ENCODE data around the gene ZFAND2A. TPM values are rescaled to one million over a fixed set of nuclear protein-coding genes. Genes with fewer than 3 reads are reported as not detected.

ZFAND2A gene
- total RNA-seq, 1 donor: 13.0 TPM

GRCh38 chr7:1114088-1114487, 45.9 kb downstream of the ZFAND2A start:
- Histone ChIP-seq H4K20me1 (ENCODE audit: insufficient read depth, low read length) (peaks cover 3% of the 10 kb centered on the region), H3K36me3 (ENCODE audit: insufficient read depth, low read length) (peaks cover 3% of the 10 kb centered on the region), H3K79me2 (ENCODE audit: insufficient read depth, low read length) (peaks cover 5% of the 10 kb centered on the region), H3K27ac (ENCODE audit: low read depth, low read length) (no peak overlapping the region), H3K27me3 (ENCODE audit: insufficient read depth, low read length) (no peaks in the 10 kb centered on the region), H3K4me3 (ENCODE audit: insufficient read depth, low read length) (no peak overlapping the region), H2AFZ (ENCODE audit: low read length) (no peak overlapping the region), H3K4me1 (ENCODE audit: insufficient read depth, low read length) (peaks cover 12% of the 10 kb centered on the region), H3K4me2 (ENCODE audit: insufficient read depth, low read length) (no peak overlapping the region), H3K9me3 (ENCODE audit: low read depth, low read length) (no peaks in the 10 kb centered on the region)
- TF ChIP-seq CTCF (IDR thresholded peaks at IDR 0.05; ENCODE audit: extremely low read depth, low read depth, low read length): no peak
- DNase-seq (ENCODE audit: insufficient read length, low spot score, missing footprints): no peak

- no peaks in the 10 kb centered on the region for H3K9me3 ChIP-seq (ENCODE audit: low read depth, low read length)
- peaks cover 5% of the 10 kb centered on the region for H3K79me2 ChIP-seq (ENCODE audit: insufficient read depth, low read length)
- H2AFZ ChIP-seq (ENCODE audit: low read length): no peak overlapping the region
- DNase-seq (ENCODE audit: insufficient read length, low spot score, missing footprints): no peak
- H3K27ac ChIP-seq (ENCODE audit: low read depth, low read length): no peak overlapping the region
- H3K4me1 ChIP-seq (ENCODE audit: insufficient read depth, low read length): peaks cover 12% of the 10 kb centered on the region
- H3K27me3 ChIP-seq (ENCODE audit: insufficient read depth, low read length): no peaks in the 10 kb centered on the region
- H4K20me1 ChIP-seq (ENCODE audit: insufficient read depth, low read length): peaks cover 3% of the 10 kb centered on the region
- no peak overlapping the region for H3K4me2 ChIP-seq (ENCODE audit: insufficient read depth, low read length)
- H3K4me3 ChIP-seq (ENCODE audit: insufficient read depth, low read length): no peak overlapping the region
- no peak for TF ChIP-seq CTCF (IDR thresholded peaks at IDR 0.05; ENCODE audit: extremely low read depth, low read depth, low read length)
- H3K36me3 ChIP-seq (ENCODE audit: insufficient read depth, low read length): peaks cover 3% of the 10 kb centered on the region
Measured at GRCh38 chr7:1113548-1113885, 46.5 kb downstream of the ZFAND2A start.

GRCh38 chr7:1112625-1113547, 47.1 kb downstream of the ZFAND2A start:
- Histone ChIP-seq H3K9me3 (ENCODE audit: low read depth, low read length) (no peaks in the 10 kb centered on the region), H3K27me3 (ENCODE audit: insufficient read depth, low read length) (no peaks in the 10 kb centered on the region), H3K79me2 (ENCODE audit: insufficient read depth, low read length) (peaks cover 3% of the 10 kb centered on the region), H3K27ac (ENCODE audit: low read depth, low read length) (peak overlapping the region; percentile 62), H3K4me2 (ENCODE audit: insufficient read depth, low read length) (peak overlapping the region; percentile 66), H2AFZ (ENCODE audit: low read length) (no peak overlapping the region), H3K4me1 (ENCODE audit: insufficient read depth, low read length) (peaks cover 12% of the 10 kb centered on the region), H4K20me1 (ENCODE audit: insufficient read depth, low read length) (peaks cover 3% of the 10 kb centered on the region), H3K4me3 (ENCODE audit: insufficient read depth, low read length) (no peak overlapping the region), H3K36me3 (ENCODE audit: insufficient read depth, low read length) (peaks cover 3% of the 10 kb centered on the region)
- TF ChIP-seq CTCF (IDR thresholded peaks at IDR 0.05; ENCODE audit: extremely low read depth, low read depth, low read length): no peak
- DNase-seq (ENCODE audit: insufficient read length, low spot score, missing footprints): no peak

GRCh38 chr7:1112109-1112508, 47.9 kb downstream of the ZFAND2A start:
- peaks cover 6% of the 10 kb centered on the region for H4K20me1 ChIP-seq (ENCODE audit: insufficient read depth, low read length)
- DNase-seq (ENCODE audit: insufficient read length, low spot score, missing footprints): peak; percentile 98
- H3K9me3 ChIP-seq (ENCODE audit: low read depth, low read length): no peaks in the 10 kb centered on the region
- H3K4me3 ChIP-seq (ENCODE audit: insufficient read depth, low read length): peak overlapping the region; percentile 22
- no peaks in the 10 kb centered on the region for H3K27me3 ChIP-seq (ENCODE audit: insufficient read depth, low read length)
- H2AFZ ChIP-seq (ENCODE audit: low read length): no peak overlapping the region
- H3K4me1 ChIP-seq (ENCODE audit: insufficient read depth, low read length): peaks cover 12% of the 10 kb centered on the region
- TF ChIP-seq CTCF (IDR thresholded peaks at IDR 0.05; ENCODE audit: extremely low read depth, low read depth, low read length): no peak
- H3K36me3 ChIP-seq (ENCODE audit: insufficient read depth, low read length): peaks cover 3% of the 10 kb centered on the region
- peak overlapping the region; percentile 62 for H3K27ac ChIP-seq (ENCODE audit: low read depth, low read length)
- H3K79me2 ChIP-seq (ENCODE audit: insufficient read depth, low read length): no peaks in the 10 kb centered on the region
- H3K4me2 ChIP-seq (ENCODE audit: insufficient read depth, low read length): peak overlapping the region; percentile 66
